ENCODE measurements around the gene TPX2. TPM values are rescaled to one million over a fixed set of nuclear protein-coding genes. Genes with fewer than 3 reads are reported as not detected.
A peak's percentile ranks its signal among the peaks of the same experiment; 100 is the strongest.

TPX2 gene
- total RNA-seq, 2 experiments from 2014 or later: 112 to 113 TPM

DNA sequence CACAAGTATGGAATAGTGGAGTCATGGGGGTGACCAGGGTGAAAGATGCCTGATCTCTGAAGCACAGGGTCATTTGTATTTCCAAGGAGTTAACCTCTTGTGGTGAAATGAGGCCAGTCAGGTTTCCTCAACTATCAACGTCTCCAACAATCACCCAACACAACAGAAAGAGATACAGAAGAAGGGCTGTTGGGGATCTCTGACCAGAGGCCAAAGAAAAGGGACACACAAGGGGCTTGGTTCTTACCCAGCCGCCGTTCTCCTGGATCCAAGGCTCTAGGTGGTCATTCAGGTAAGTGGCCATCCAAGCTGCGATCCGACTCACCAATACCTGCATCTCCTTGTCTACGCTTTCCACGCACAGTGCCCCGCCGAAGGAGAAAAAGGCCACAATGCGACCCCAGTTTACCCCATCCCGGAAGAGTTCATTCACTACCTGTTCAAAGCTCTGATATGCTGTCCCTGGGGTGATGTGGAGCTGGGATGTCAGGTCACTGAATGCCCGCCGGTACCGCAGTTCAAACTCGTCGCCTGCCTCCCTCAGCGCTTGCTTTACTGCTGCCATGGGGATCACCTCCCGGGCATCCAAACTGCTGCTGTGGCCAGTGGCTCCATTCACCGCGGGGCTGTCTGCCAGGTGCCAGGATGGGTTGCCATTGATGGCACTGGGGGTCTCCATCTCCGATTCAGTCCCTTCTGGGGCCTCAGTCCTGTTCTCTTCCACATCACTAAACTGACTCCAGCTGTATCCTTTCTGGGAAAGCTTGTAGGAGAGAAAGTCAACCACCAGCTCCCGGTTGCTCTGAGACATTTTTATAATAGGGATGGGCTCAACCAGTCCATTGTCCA is 17.5 kb upstream of the TPX2 start:
- Mint-ChIP-seq H3K9me3 (no peaks in the 10 kb centered on the region), H3K4me1 (ENCODE audit: low read depth) (peaks cover 13% of the 10 kb centered on the region), H3K27ac (peak overlapping the region; percentile 97), H3K36me3 (ENCODE audit: low read depth) (peaks cover 57% of the 10 kb centered on the region), H3K27me3 (no peaks in the 10 kb centered on the region), H3K4me3 (peak overlapping the region; percentile 97)
- ChIA-PET POLR2A (interaction anchor here (1.0 to 10.5 kb wide), 6 partner anchors 10 to 484 kb away, joined by 3 to 107 read pairs (median 22); no protein-coding TSS in a partner anchor), CTCF (interaction anchor here (1.2 to 10.1 kb wide), 7 partner anchors 22 to 153 kb away, joined by 4 to 333 read pairs (median 38); no protein-coding TSS in a partner anchor)
- intact Hi-C loops (cut with micrococcal nuclease): loop anchor here (2.0 kb wide), 1 partner anchor 61 kb away; no protein-coding TSS in a partner anchor
- peak; percentile 46 for DNase-seq
- TF ChIP-seq, protein P1, sequence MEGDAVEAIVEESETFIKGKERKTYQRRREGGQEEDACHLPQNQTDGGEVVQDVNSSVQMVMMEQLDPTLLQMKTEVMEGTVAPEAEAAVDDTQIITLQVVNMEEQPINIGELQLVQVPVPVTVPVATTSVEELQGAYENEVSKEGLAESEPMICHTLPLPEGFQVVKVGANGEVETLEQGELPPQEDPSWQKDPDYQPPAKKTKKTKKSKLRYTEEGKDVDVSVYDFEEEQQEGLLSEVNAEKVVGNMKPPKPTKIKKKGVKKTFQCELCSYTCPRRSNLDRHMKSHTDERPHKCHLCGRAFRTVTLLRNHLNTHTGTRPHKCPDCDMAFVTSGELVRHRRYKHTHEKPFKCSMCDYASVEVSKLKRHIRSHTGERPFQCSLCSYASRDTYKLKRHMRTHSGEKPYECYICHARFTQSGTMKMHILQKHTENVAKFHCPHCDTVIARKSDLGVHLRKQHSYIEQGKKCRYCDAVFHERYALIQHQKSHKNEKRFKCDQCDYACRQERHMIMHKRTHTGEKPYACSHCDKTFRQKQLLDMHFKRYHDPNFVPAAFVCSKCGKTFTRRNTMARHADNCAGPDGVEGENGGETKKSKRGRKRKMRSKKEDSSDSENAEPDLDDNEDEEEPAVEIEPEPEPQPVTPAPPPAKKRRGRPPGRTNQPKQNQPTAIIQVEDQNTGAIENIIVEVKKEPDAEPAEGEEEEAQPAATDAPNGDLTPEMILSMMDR (IDR thresholded peaks at IDR 0.05): no peak
- no peak for ATAC-seq

DNA sequence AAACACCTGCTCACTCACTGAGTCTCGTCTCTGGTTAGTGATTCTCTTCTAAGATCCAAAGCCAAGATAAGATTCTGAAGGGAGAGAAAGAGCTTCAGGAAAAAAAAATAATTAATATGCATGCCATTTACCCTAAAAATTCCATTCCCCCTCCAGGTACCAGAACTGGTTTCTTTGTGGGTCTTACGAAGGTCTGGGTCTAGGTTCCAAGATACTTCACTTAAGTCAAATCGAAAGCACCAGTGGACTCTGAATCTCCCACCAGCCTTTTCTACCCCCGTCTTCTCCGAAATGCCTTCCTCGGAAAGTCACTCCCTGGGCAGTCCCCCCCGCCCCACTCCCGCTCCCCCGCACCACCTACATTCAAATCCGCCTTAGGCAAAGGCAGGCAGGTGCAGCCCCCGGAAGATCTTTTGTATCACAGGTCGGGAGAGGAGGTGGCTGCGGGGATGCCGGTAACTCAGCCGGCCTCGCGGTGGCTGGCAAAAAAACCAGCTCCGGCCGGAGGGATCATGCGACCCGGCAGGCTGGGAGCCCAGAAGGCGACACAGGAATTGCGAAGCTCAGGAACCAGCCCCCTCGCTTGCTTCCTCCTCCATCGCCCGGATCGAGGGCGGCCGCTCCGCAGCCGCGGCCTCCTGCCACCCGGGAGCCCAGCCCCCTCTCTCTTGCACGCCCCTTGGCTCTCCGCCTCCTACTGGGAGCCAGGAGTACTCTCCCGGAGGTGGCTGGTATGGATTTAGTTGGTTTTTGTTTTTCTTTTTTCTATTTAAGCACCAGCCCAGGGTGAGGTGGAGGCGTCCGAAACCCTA is 16.6 kb upstream of the TPX2 start, which contains the start of gene BCL2L1:
Gene BCL2L1, minus strand, starts transcription at position 612 of the 812 bp plus-strand sequence. CDS start 650 bp downstream, outside the sequence.
- intact Hi-C loops (cut with micrococcal nuclease): loop anchor here (2.0 kb wide), 1 partner anchor 62 kb away; no protein-coding TSS in a partner anchor
- peaks cover 48% of the 10 kb centered on the region for H3K36me3 Mint-ChIP-seq (ENCODE audit: low read depth)
- ChIA-PET CTCF (interaction anchor here (1.0 to 10.1 kb wide), 23 partner anchors 10 to 200 kb away, joined by 3 to 333 read pairs (median 16); partner anchors contain the start of gene ID1), POLR2A (interaction anchor here (0.9 to 10.5 kb wide), 13 partner anchors 10 to 483 kb away, joined by 3 to 107 read pairs (median 4); partner anchors contain the start of gene HM13)
- H3K27me3 Mint-ChIP-seq: no peaks in the 10 kb centered on the region
- H3K27ac Mint-ChIP-seq: peak within 1 kb of the TSS; percentile 97
- ATAC-seq (peak; percentile 35), DNase-seq (peak; percentile 94)
- TF ChIP-seq, protein P1 (IDR thresholded peaks at IDR 0.05): peak; percentile 60
- H3K4me1 Mint-ChIP-seq (ENCODE audit: low read depth): peaks cover 6% of the 10 kb centered on the region
- H3K9me3 Mint-ChIP-seq: no peaks in the 10 kb centered on the region
- H3K4me3 Mint-ChIP-seq: peak within 1 kb of the TSS; percentile 97

DNA sequence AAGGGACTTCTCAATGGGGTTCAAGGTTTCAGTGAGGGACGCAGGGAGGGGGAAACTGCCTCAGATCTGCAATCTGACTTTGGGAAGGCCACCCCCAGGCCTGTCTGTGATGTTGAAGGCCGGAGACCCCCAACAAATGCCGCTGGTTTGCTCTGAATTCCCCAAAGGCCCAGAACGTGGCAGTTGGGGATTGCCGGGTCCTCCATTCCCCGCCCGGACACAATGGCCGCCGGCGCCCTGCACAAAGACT is 16.1 kb upstream of the TPX2 start:
- Mint-ChIP-seq H3K27me3 (no peaks in the 10 kb centered on the region), H3K36me3 (ENCODE audit: low read depth) (peaks cover 43% of the 10 kb centered on the region), H3K9me3 (no peaks in the 10 kb centered on the region), H3K4me1 (ENCODE audit: low read depth) (peaks cover 4% of the 10 kb centered on the region), H3K4me3 (peak overlapping the region; percentile 97), H3K27ac (peak overlapping the region; percentile 97)
- ChIA-PET POLR2A (interaction anchor here (0.9 to 10.5 kb wide), 17 partner anchors 11 to 483 kb away, joined by 3 to 107 read pairs (median 4); partner anchors contain the start of genes HM13 and TPX2), CTCF (interaction anchor here (0.8 to 10.1 kb wide), 26 partner anchors 10 to 201 kb away, joined by 3 to 333 read pairs (median 11); partner anchors contain the start of gene ID1)
- ATAC-seq: no peak
- TF ChIP-seq, protein P1 (IDR thresholded peaks at IDR 0.05): no peak
- intact Hi-C loops (cut with micrococcal nuclease): loop anchor here (2.0 kb wide), 1 partner anchor 62 kb away; no protein-coding TSS in a partner anchor
- no peak for DNase-seq

DNA sequence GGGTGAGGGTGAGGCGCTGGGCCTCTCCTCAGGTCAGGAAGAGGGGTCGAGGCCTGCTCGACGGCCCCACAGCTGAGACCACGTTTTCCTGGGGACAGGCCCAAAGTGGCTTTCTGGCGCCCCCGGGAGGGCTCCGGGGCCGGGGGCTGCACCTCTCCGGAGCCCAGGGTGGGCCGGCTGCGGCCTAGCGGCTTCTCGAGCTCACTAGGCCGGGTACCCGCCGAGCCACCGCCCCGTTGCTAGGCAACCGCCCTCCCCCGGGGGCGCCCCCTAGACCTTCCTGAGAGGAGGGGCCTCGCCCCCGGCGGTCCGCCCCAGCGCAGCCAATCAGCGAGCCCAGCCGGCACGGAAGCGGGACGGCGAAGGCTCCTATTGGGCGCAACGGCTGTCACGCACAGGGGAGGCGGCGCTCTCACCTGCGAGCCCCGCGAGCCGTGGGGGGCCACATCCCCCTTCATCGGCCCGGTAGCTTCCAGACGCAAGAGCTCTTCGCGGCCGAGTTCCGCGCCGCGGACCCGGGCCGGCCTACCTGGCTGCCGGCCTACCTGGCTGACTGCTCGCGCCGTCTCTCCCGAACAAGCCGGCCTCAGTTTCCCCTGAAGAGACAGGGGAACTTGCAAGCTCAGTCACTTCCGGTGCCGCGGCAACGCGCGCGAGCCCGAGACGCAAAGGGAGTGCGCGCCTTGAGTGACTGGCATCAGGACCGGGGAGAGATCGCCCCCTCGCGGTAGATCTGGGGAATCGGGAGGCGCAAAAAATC is 15.6 kb upstream of the TPX2 start:
- DNase-seq (peak; percentile 99), ATAC-seq (peak; percentile 90)
- peaks cover 39% of the 10 kb centered on the region for H3K36me3 Mint-ChIP-seq (ENCODE audit: low read depth)
- TF ChIP-seq, protein P1 (IDR thresholded peaks at IDR 0.05): peak; percentile 94
- peaks cover 4% of the 10 kb centered on the region for H3K4me1 Mint-ChIP-seq (ENCODE audit: low read depth)
- ChIA-PET CTCF (interaction anchor here (0.6 to 10.1 kb wide), 44 partner anchors 9 to 201 kb away, joined by 3 to 333 read pairs (median 6); partner anchors contain the start of gene ID1), POLR2A (interaction anchor here (0.9 to 10.5 kb wide), 17 partner anchors 11 to 209 kb away, joined by 3 to 107 read pairs (median 5); partner anchors contain the start of genes HM13 and TPX2)
- H3K27me3 Mint-ChIP-seq: no peaks in the 10 kb centered on the region
- H3K4me3 Mint-ChIP-seq: peak overlapping the region; percentile 97
- H3K9me3 Mint-ChIP-seq: no peaks in the 10 kb centered on the region
- peak overlapping the region; percentile 97 for H3K27ac Mint-ChIP-seq
- intact Hi-C loops (cut with micrococcal nuclease): loop anchor here (2.0 kb wide), 1 partner anchor 63 kb away; no protein-coding TSS in a partner anchor
